ENCODE results near the gene TCEA2. TPM values are rescaled to one million over a fixed set of nuclear protein-coding genes. Genes with fewer than 3 reads are reported as not detected.
A peak's percentile ranks its signal among the peaks of the same experiment; 100 is the strongest.

Gene TCEA2
- total and polyA plus RNA-seq, 2 of the 13 experiments (the other 11 are each of a cell fraction or from before 2014, with no cell fraction given) = 28.1 to 33.7 TPM

DNA sequence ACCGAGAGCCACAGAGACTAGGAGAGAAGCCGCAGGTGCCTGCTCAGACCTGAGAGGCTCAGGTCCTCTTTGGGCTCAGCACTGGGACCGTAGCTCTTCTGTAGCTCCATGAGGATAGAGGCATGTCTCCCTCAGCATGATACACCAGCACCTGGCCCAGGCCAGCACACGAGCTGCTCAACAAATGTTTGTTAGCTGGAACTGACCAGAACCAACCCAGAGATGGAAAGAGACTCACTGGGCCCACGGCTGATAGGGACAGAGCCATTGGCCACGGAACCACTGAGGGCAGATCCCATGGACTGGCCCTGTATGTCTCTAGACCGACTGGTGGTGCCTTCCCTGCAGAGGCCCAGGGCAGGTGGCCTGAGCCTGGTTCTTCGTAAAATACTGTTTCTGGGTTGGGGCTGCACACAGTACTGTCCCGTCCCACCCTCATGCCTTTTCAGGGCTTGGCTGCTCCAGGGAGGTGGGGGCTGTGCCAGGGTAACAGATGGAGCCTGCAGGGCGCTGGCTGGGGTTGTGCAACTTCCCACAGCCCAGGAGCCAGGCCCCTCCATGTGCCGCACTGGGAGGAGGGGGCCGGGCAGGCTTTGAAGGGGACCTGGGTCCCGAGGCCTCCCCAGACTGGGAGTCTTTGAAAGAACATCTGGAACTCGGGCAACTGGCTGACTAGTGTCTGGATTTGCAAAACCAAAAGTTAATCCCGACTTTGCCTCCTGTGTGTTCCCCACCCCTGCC is 21.8 kb upstream of the TCEA2 start (continued):
- no peak for TF ChIP-seq ZBTB2 (CRISPR knock-in tag; IDR thresholded peaks at IDR 0.05; ENCODE audit: low read depth)
- peak; percentile 15; the same call in 1 of the 2 replicates for TF ChIP-seq LBX2 (CRISPR knock-in tag; IDR thresholded peaks at IDR 0.05; ENCODE audit: borderline replicate concordance)
- 0 out of 2 replicates have a peak, but pooled peaks have one; percentile 37 for TF ChIP-seq ZBTB44 (CRISPR knock-in tag; IDR thresholded peaks at IDR 0.05)
- peak; percentile 93 for TF ChIP-seq MYC (CRISPR knock-in tag; IDR thresholded peaks at IDR 0.05; ENCODE audit: borderline replicate concordance)
- no peak; the same call in 1 of the 2 replicates for TF ChIP-seq HES4 (CRISPR knock-in tag; IDR thresholded peaks at IDR 0.05; ENCODE audit: borderline replicate concordance)
- 0 out of 2 replicates have a peak, but pooled peaks have one; percentile 13 for TF ChIP-seq ZSCAN21 (CRISPR knock-in tag; IDR thresholded peaks at IDR 0.05; ENCODE audit: borderline replicate concordance)
- no peak for TF ChIP-seq RCOR2 (CRISPR knock-in tag; IDR thresholded peaks at IDR 0.05)
- no peak; the same call in 1 of the 2 replicates for TF ChIP-seq ZSCAN5A (CRISPR knock-in tag; IDR thresholded peaks at IDR 0.05; ENCODE audit: borderline replicate concordance)
- peak; percentile 11; the same call in 1 of the 2 replicates for TF ChIP-seq SRF (IDR thresholded peaks at IDR 0.05; ENCODE audit: low read depth, low read length)
- peak; percentile 71 for TF ChIP-seq ZNF556 (CRISPR knock-in tag; IDR thresholded peaks at IDR 0.05; ENCODE audit: borderline replicate concordance)
- TF ChIP-seq, protein P1, sequence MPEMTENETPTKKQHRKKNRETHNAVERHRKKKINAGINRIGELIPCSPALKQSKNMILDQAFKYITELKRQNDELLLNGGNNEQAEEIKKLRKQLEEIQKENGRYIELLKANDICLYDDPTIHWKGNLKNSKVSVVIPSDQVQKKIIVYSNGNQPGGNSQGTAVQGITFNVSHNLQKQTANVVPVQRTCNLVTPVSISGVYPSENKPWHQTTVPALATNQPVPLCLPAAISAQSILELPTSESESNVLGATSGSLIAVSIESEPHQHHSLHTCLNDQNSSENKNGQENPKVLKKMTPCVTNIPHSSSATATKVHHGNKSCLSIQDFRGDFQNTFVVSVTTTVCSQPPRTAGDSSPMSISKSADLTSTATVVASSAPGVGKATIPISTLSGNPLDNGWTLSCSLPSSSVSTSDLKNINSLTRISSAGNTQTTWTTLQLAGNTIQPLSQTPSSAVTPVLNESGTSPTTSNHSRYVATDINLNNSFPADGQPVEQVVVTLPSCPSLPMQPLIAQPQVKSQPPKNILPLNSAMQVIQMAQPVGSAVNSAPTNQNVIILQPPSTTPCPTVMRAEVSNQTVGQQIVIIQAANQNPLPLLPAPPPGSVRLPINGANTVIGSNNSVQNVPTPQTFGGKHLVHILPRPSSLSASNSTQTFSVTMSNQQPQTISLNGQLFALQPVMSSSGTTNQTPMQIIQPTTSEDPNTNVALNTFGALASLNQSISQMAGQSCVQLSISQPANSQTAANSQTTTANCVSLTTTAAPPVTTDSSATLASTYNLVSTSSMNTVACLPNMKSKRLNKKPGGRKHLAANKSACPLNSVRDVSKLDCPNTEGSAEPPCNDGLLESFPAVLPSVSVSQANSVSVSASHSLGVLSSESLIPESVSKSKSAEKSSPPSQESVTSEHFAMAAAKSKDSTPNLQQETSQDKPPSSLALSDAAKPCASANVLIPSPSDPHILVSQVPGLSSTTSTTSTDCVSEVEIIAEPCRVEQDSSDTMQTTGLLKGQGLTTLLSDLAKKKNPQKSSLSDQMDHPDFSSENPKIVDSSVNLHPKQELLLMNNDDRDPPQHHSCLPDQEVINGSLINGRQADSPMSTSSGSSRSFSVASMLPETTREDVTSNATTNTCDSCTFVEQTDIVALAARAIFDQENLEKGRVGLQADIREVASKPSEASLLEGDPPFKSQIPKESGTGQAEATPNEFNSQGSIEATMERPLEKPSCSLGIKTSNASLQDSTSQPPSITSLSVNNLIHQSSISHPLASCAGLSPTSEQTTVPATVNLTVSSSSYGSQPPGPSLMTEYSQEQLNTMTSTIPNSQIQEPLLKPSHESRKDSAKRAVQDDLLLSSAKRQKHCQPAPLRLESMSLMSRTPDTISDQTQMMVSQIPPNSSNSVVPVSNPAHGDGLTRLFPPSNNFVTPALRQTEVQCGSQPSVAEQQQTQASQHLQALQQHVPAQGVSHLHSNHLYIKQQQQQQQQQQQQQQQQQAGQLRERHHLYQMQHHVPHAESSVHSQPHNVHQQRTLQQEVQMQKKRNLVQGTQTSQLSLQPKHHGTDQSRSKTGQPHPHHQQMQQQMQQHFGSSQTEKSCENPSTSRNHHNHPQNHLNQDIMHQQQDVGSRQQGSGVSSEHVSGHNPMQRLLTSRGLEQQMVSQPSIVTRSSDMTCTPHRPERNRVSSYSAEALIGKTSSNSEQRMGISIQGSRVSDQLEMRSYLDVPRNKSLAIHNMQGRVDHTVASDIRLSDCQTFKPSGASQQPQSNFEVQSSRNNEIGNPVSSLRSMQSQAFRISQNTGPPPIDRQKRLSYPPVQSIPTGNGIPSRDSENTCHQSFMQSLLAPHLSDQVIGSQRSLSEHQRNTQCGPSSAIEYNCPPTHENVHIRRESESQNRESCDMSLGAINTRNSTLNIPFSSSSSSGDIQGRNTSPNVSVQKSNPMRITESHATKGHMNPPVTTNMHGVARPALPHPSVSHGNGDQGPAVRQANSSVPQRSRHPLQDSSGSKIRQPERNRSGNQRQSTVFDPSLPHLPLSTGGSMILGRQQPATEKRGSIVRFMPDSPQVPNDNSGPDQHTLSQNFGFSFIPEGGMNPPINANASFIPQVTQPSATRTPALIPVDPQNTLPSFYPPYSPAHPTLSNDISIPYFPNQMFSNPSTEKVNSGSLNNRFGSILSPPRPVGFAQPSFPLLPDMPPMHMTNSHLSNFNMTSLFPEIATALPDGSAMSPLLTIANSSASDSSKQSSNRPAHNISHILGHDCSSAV (CRISPR knock-in tag; IDR thresholded peaks at IDR 0.05; ENCODE audit: borderline replicate concordance) = no peak
- no peak for TF ChIP-seq ZNF136 (CRISPR knock-in tag; IDR thresholded peaks at IDR 0.05; ENCODE audit: low read depth)
- peak; percentile 72 for TF ChIP-seq HOXA3 (CRISPR knock-in tag; IDR thresholded peaks at IDR 0.05)
- no peak for TF ChIP-seq NFIB (CRISPR knock-in tag; IDR thresholded peaks at IDR 0.05; ENCODE audit: borderline replicate concordance)
